Hematopoietic multipotent progenitor cell (in vitro differentiated cells): Measurements from ENCODE around the gene HPS6. TPM values are rescaled to one million over a fixed set of nuclear protein-coding genes. Genes with fewer than 3 reads are reported as not detected.

ENCODE experiments used
- DNase-seq, 3 donors: peaks; one replicate each; pipeline ENCODE4 v3.0.0-alpha.2; 2011 to 2015; ENCODE audit warnings: low read depth in 2 of 3, low spot score in 2 of 3
- small RNA-seq: library from RNA; depleted of rRNA; stranded (forward); fragments of <200 nt; gene quantifications from one replicate; pipeline ENCODE3, GENCODE V24; 2012
- total RNA-seq: library from RNA; depleted of rRNA; stranded (reverse); fragments of >200 nt; gene quantifications from one replicate; pipeline ENCODE4 v1.2.3, GENCODE V29; 2012

The HPS6 gene
- total RNA-seq, 1 donor, result 29.1 TPM

- DNase-seq, result no peak
These were observed 50.6 kb downstream of the HPS6 start for GRCh38 chr10:102115775-102116174.

- DNase-seq, result no peak
These were observed 51.5 kb downstream of the HPS6 start for GRCh38 chr10:102116656-102117055.

Small RNA genes lying within 50 kb of the gene (small RNA-seq; reads per million reads assigned to genes)
- gene AL500527.1 (not detected), gene AL500527.2 (not detected)

Other genes with a start within 250 kb of the HPS6 start
- gene OGA, start 246.9 kb upstream of the HPS6 start, total RNA-seq, result 53.3 TPM
- 0.27 TPM for gene KCNIP2, start 221.5 kb upstream of the HPS6 start, total RNA-seq
- 12.4 TPM for gene ARMH3, start 9.2 kb upstream of the HPS6 start, total RNA-seq
- 163 TPM for gene LDB1, start 55.0 kb downstream of the HPS6 start, total RNA-seq
- gene PPRC1, start 67.7 kb downstream of the HPS6 start, total RNA-seq, result 23.7 TPM
- gene NOLC1, start 87.0 kb downstream of the HPS6 start, total RNA-seq, result 27.5 TPM
- not detected for gene ELOVL3, start 160.9 kb downstream of the HPS6 start, total RNA-seq
- gene PITX3, start 176.2 kb downstream of the HPS6 start, total RNA-seq, result not detected
- 24.8 TPM for gene GBF1, start 180.2 kb downstream of the HPS6 start, total RNA-seq